HG02852 (cell line): ENCODE data around the gene SASH1.

Source experiments
- ATAC-seq: cut with Tn5 transposase; IDR thresholded peaks from one replicate; pipeline ENCODE4 v1.9.1; 2021; ENCODE audit warnings: mild to moderate bottlenecking, moderate library complexity; ENCODE audit not compliant: unreplicated experiment

SASH1 gene

GRCh38 chr6:148430897-148431296 lies 88.3 kb downstream of the SASH1 start:
- no peak for ATAC-seq

GRCh38 chr6:148431413-148431812 lies 88.8 kb downstream of the SASH1 start:
- ATAC-seq = no peak

GRCh38 chr6:148431840-148432239 lies 89.2 kb downstream of the SASH1 start:
- no peak for ATAC-seq

GRCh38 chr6:148432462-148433195 lies 90.0 kb downstream of the SASH1 start:
- ATAC-seq = no peak

GRCh38 chr6:148435386-148435785 lies 92.7 kb downstream of the SASH1 start:
- ATAC-seq = no peak

GRCh38 chr6:148436466-148436865 lies 93.8 kb downstream of the SASH1 start:
- no peak for ATAC-seq

GRCh38 chr6:148438632-148439031 lies 96.0 kb downstream of the SASH1 start:
- ATAC-seq = no peak

- ATAC-seq = no peak
Measured at GRCh38 chr6:148440016-148440415, 97.4 kb downstream of the SASH1 start.

GRCh38 chr6:148440877-148441453 lies 98.3 kb downstream of the SASH1 start:
- no peak for ATAC-seq

- no peak for ATAC-seq
Measured at GRCh38 chr6:148441454-148441911, 98.8 kb downstream of the SASH1 start.

- no peak for ATAC-seq
Measured at GRCh38 chr6:148443798-148444560, 101.3 kb downstream of the SASH1 start.

GRCh38 chr6:148445116-148445515 lies 102.5 kb downstream of the SASH1 start:
- no peak for ATAC-seq

GRCh38 chr6:148445620-148446019 lies 103.0 kb downstream of the SASH1 start:
- no peak for ATAC-seq

GRCh38 chr6:148446681-148447080 lies 104.0 kb downstream of the SASH1 start:
- ATAC-seq = no peak

GRCh38 chr6:148447521-148448230 lies 105.0 kb downstream of the SASH1 start:
- ATAC-seq = no peak

- ATAC-seq = no peak
Measured at GRCh38 chr6:148448369-148449012, 105.9 kb downstream of the SASH1 start.

- ATAC-seq = no peak
Measured at GRCh38 chr6:148450866-148451265, 108.2 kb downstream of the SASH1 start.

GRCh38 chr6:148451690-148452089 lies 109.1 kb downstream of the SASH1 start:
- no peak for ATAC-seq

GRCh38 chr6:148452876-148453275 lies 110.2 kb downstream of the SASH1 start:
- no peak for ATAC-seq

GRCh38 chr6:148453906-148454305 lies 111.3 kb downstream of the SASH1 start:
- no peak for ATAC-seq

GRCh38 chr6:148455225-148455624 lies 112.6 kb downstream of the SASH1 start:
- ATAC-seq = no peak
